Left renal cortex interstitium (tissue), 4 donors: ENCODE measurements around the gene SPRR5. TPM values are rescaled to one million over a fixed set of nuclear protein-coding genes. Genes with fewer than 3 reads are reported as not detected.

Source experiments
- DNase-seq, 4 donors: peaks; one replicate each; pipeline ENCODE4 v3.0.0-alpha.2; 2013; ENCODE audit warnings: low read depth in 4 of 4, low spot score in 2 of 4, missing footprints in 1 of 4
- polyA plus RNA-seq, 4 donors: library from polyadenylated mRNA; unstranded; fragments of 120-200 nt; gene quantifications; one replicate each; pipeline ENCODE4 v1.2.1, GENCODE V29; 2013; ENCODE audit not compliant: insufficient read length in 4 of 4

Gene SPRR5
- polyA plus RNA-seq, 4 donors = not detected

- DNase-seq = no peak
These were observed 33.7 kb downstream of the SPRR5 start for GRCh38 chr1:152980676-152981075.

DNA sequence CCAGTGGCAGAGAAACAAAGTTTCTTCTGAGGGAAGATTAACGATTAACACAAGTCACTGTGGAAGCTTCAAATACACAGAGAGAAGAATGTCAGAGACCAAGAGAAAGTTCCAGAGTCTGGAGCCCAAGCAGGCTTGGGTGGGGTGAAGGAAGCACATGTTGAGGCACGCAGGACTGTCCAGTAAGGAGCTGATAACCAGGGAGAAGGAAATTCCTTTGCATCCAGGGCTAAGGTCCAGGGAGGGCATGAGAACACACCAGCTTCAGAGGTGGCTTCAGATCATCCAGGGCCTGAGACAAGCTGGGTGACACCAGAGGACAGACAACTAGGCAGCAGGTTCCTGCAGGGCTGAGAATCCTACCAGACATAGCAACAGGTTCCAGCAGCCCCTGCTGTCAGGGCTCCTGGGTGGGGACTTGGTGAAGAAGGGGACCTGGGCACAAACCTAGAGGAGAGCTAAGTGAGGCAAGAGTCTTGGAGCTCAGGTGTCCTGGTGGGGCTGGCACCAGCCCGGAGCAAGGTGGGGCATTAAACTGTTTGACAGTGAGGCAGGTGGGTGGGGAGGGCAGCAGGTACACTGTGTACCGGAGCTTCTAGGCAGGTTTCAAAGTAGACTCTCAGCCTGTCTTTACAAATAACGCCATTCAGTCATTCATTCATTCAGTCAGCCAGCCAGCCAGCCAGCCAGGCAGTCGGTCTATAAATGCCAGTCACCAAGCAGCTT lies 34.3 kb downstream of the SPRR5 start:
- no peak for DNase-seq

DNA sequence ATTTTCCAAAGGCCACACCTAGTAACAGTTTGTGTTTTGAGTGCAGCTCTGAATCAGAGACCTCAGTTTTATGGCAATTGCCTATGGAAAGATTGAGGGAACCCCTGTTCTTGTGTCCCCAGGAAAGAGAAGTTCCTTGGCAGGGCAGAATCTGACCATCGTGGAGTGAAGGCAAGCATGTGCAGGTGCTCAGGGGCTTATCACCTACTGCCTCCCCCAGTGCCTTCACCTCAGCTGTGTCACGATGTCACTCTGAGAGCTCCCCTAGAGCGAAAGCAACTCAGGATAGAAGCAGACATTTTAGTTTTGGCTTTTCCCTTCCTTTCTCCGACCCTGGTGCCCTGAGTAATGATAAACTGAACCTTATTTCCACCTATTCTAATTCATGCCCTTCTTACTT lies 35.1 kb downstream of the SPRR5 start:
- DNase-seq = no peak

DNA sequence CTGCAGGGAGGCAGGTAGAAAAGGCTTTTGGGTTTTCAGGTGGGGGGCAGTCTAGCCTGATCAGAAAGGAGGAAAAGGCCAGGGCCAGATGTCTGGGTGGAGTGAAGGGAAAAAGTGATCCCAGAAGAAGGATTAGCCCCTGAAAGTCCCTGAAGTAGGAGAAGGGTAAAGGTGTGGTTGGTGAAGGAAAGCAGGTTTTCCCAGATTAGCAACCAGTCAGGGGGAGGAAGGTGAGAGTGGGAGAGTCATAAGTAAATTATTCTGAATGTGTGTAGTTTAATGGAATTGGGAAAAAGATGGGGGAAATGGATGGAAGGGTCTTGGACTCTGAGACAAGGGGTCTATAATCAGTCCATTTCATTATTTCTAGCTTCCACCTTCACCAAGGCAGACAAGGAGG lies 36.2 kb downstream of the SPRR5 start:
- no peak for DNase-seq

- no peak for DNase-seq
These were observed 36.7 kb downstream of the SPRR5 start, which contains the start of gene SPRR1A for GRCh38 chr1:152983743-152984142. SPRR1A (plus strand) TSS chr1:152984081; CDS start chr1:152985231, 1,150 bp downstream.

GRCh38 chr1:152986578-152986977 lies 39.6 kb downstream of the SPRR5 start:
- DNase-seq = no peak

DNA sequence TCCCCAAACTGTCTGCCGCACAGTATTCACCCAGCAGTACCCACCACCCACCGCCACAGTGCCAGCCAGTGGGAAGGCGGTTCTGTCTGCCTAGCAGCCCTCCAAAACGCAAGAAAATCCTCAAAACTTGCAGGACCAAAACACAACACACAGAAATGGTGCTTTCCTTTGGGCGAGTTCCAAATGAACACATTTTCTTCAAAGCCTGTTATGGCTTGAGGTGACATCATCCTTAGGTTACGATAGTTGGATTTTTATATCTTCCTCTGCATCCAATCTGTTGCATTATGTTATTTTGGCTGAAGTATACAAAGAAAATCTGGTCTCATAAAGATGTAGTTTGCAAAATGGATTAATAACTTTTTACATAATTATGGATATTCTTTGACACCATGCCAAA lies 46.2 kb downstream of the SPRR5 start:
- DNase-seq = no peak

DNA sequence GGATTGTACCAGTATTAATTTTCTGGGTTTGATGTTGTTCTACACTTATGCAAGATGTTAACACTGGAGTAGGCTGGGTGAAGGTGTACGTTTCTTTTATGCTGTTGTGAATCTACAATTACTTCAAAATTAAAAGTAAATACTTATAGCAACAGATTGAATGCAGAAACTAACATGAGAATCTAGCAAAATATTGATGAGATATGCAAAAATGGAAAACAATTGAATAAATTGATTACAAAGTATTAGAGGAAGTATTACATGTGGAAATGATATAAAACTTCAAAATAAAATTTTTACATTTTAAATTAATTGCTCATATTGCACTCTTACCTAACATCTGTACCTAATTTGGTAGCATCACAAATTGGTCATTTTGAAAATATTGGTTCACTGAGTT lies 48.8 kb downstream of the SPRR5 start:
- DNase-seq = no peak

- DNase-seq = no peak
These were observed 49.8 kb downstream of the SPRR5 start for GRCh38 chr1:152996633-152997400.

DNA sequence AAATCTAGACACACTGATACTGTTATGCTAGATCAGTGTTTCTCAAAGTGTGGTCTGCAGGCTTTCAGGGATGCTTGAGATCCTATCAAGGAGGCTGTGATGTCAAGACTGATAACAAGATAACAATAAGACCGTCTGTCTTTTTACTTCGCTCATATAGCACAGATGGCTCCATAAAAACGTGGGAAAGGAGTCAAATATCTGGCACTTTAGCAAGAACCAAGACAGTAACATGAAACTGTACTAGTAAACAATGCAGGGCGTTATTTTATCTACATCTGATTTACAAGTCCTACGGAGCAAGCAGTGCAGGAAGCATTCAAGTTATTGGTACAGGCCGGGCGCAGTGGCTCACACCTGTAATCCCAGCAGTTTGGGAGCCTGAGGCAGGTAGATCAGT lies 50.9 kb downstream of the SPRR5 start:
- DNase-seq = no peak

- no peak for DNase-seq
These were observed 51.5 kb downstream of the SPRR5 start for GRCh38 chr1:152998476-152998875.

Other genes with a start within 250 kb of the SPRR5 start
- gene LCE2A, start 248.9 kb upstream of the SPRR5 start, polyA plus RNA-seq = not detected
- not detected for gene LCE4A, start 239.0 kb upstream of the SPRR5 start, polyA plus RNA-seq
- not detected for gene KPRP, start 189.2 kb upstream of the SPRR5 start, polyA plus RNA-seq
- not detected for gene LCE1F, start 172.1 kb upstream of the SPRR5 start, polyA plus RNA-seq
- not detected for gene LCE1E, start 160.9 kb upstream of the SPRR5 start, polyA plus RNA-seq
- gene LCE1D, start 150.5 kb upstream of the SPRR5 start, polyA plus RNA-seq = not detected
- not detected for gene LCE1C, start 140.6 kb upstream of the SPRR5 start, polyA plus RNA-seq
- gene LCE1B, start 135.2 kb upstream of the SPRR5 start, polyA plus RNA-seq = not detected
- gene LCE1A, start 119.7 kb upstream of the SPRR5 start, polyA plus RNA-seq = not detected
- gene LCE6A, start 104.3 kb upstream of the SPRR5 start, polyA plus RNA-seq = not detected
- not detected for gene LCE7A, start 87.2 kb upstream of the SPRR5 start, polyA plus RNA-seq
- not detected for gene SMCP, start 68.9 kb upstream of the SPRR5 start, polyA plus RNA-seq
- under 1 TPM; 0.08 to 0.42 (median 0.30) TPM for gene IVL, start 38.7 kb upstream of the SPRR5 start, polyA plus RNA-seq
- gene SPRR4, start 23.4 kb downstream of the SPRR5 start, polyA plus RNA-seq = not detected
- gene SPRR1A, start 36.9 kb downstream of the SPRR5 start, polyA plus RNA-seq = not detected
- under 1 TPM in 3 of 4 donors, not detected in 1; 0.17 to 0.51 (median 0.18) TPM for gene SPRR3, start 54.5 kb downstream of the SPRR5 start, polyA plus RNA-seq
- not detected for gene SPRR1B, start 84.0 kb downstream of the SPRR5 start, polyA plus RNA-seq
- gene SPRR2D, start 93.9 kb downstream of the SPRR5 start, polyA plus RNA-seq = not detected
- gene SPRR2A, start 110.3 kb downstream of the SPRR5 start, polyA plus RNA-seq = under 1 TPM in 1 of 4 donors, not detected in 3; 0.14 TPM
- not detected for gene SPRR2B, start 124.4 kb downstream of the SPRR5 start, polyA plus RNA-seq
- gene SPRR2E, start 147.3 kb downstream of the SPRR5 start, polyA plus RNA-seq = not detected
- not detected for gene SPRR2F, start 166.3 kb downstream of the SPRR5 start, polyA plus RNA-seq
- not detected for gene SPRR2G, start 203.7 kb downstream of the SPRR5 start, polyA plus RNA-seq